ENCODE results near the gene NBPF3. TPM values are rescaled to one million over a fixed set of nuclear protein-coding genes. Genes with fewer than 3 reads are reported as not detected.

Gene NBPF3
- total RNA-seq, 4 donors from 2014 or later, result 3.8 to 10.7 (median 6.6) TPM

DNA sequence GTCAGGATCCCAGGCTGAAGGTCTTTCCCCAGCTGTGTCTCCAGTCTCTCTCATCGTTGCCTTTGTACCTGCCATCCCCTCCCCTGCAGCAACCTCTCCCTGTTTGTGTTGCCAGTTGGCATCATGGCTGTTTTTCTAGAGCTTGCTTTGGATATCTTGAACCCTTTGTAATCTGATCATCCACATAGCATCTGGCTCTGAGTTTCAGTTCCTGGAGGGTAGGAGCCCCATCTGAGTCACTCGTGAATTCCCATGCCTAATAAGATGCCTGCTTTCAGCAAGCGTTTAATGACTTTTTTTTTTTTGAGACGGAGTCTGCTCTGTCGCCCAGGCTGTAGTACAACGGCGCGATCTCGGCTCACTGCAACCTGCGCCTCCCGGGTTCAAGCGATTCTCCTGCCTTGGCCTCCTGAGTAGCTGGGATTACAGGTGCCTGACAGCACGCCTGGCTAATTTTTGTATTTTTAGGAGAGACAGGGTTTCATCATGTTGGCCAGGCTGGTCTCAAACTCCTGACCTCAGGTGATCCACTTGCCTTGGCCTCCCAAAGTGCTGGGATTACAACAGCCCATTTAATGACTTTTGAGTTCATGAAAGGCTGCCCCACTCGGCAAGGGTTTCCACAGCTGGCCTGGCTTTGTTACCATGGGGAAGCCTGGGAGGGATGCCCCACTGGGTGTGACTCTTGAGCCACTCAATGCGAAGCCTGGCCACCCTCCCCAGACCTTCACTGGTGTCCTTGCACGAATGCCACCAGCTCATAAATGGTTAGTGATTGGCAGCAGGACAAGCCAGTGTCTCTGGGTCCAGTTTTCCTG lies 81.2 kb downstream of the NBPF3 start:
- Histone ChIP-seq H3K27me3 (no peaks in the 10 kb centered on the region), H3K36me3 (no peaks in the 10 kb centered on the region), H3K4me1 (peaks cover 0 to 25% (median 6%) of the 10 kb centered on the region in 3 donors), H3K4me3 (no peak overlapping the region), H3K27ac (no peak overlapping the region), H3K9me3 (no peaks in the 10 kb centered on the region)
- no peak for DNase-seq
- intact Hi-C loops (cut with DNase I), result loop anchor here (10.0 kb wide), 1 partner anchor 134 kb away; no protein-coding TSS in a partner anchor
- 53 to 58% methylated on average over 6 to 10 of the region's 16 CpGs for WGBS, 2 donors
- no peak for TF ChIP-seq POLR2A (IDR thresholded peaks at IDR 0.05)
- TF ChIP-seq, protein P1, sequence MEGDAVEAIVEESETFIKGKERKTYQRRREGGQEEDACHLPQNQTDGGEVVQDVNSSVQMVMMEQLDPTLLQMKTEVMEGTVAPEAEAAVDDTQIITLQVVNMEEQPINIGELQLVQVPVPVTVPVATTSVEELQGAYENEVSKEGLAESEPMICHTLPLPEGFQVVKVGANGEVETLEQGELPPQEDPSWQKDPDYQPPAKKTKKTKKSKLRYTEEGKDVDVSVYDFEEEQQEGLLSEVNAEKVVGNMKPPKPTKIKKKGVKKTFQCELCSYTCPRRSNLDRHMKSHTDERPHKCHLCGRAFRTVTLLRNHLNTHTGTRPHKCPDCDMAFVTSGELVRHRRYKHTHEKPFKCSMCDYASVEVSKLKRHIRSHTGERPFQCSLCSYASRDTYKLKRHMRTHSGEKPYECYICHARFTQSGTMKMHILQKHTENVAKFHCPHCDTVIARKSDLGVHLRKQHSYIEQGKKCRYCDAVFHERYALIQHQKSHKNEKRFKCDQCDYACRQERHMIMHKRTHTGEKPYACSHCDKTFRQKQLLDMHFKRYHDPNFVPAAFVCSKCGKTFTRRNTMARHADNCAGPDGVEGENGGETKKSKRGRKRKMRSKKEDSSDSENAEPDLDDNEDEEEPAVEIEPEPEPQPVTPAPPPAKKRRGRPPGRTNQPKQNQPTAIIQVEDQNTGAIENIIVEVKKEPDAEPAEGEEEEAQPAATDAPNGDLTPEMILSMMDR (IDR thresholded peaks at IDR 0.05), result no peak

DNA sequence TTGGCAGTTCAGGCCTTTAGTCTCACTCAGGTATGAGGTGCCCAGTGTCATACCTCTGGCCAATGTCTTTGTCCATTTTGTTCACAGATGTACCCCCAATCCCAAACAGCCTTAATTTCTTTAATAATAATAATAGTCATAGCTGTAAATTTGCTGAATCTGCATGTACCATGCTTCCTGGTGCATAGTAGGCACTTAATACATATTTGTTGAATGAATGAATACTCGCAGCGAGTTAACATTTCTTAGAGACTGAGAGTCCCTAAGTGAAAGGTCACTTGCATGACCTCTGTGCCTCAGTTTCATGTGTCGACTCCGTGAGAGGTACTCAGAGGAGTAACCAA lies 81.8 kb downstream of the NBPF3 start:
- Histone ChIP-seq H3K36me3 (no peaks in the 10 kb centered on the region), H3K27ac (no peak overlapping the region), H3K9me3 (no peaks in the 10 kb centered on the region), H3K4me3 (no peak overlapping the region), H3K4me1 (peaks cover 0 to 25% (median 6%) of the 10 kb centered on the region in 3 donors), H3K27me3 (no peaks in the 10 kb centered on the region)
- intact Hi-C loops (cut with DNase I), result loop anchor here (10.0 kb wide), 1 partner anchor 133 kb away; no protein-coding TSS in a partner anchor
- WGBS, 2 donors, result 90 to 98% methylated on average over 4 of the region's 4 CpGs
- DNase-seq, result no peak
- no peak for TF ChIP-seq POLR2A (IDR thresholded peaks at IDR 0.05)
- TF ChIP-seq, protein P1 (IDR thresholded peaks at IDR 0.05), result no peak

DNA sequence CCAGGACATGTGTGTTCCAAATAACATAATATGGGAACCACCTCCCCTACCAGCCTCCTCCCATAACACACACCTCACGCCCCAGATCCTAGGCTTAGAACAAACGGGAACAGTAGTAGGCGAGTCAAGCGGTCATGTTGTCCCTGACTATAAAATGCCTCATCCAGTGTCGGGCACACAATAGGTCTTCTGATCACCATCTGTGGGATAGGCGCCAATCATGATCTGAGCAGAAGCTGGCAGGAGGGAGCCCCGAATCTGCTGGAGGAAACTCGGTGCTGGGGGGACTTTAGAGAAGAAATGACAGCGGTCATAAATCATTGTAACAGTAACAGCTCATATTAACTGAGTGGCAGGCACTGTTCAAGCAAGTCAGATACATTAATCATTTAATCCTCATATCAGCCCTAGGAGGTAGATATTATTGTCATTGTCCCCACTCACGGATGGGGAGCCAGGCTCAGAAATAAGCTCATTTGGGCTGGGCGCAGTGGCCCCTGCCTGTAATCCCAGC lies 82.6 kb downstream of the NBPF3 start:
- DNase-seq, result no peak
- Histone ChIP-seq H3K4me1 (peaks cover 0 to 17% (median 6%) of the 10 kb centered on the region in 3 donors), H3K27me3 (no peaks in the 10 kb centered on the region), H3K4me3 (no peak overlapping the region), H3K27ac (no peak overlapping the region), H3K9me3 (no peaks in the 10 kb centered on the region), H3K36me3 (no peaks in the 10 kb centered on the region)
- no peak for TF ChIP-seq POLR2A (IDR thresholded peaks at IDR 0.05)
- TF ChIP-seq, protein P1 (IDR thresholded peaks at IDR 0.05), result no peak
- WGBS, 2 donors, result 77 to 81% methylated on average over 10 to 11 of the region's 11 CpGs
- intact Hi-C loops (cut with DNase I), result loop anchor here (10.0 kb wide), 1 partner anchor 132 kb away; no protein-coding TSS in a partner anchor

DNA sequence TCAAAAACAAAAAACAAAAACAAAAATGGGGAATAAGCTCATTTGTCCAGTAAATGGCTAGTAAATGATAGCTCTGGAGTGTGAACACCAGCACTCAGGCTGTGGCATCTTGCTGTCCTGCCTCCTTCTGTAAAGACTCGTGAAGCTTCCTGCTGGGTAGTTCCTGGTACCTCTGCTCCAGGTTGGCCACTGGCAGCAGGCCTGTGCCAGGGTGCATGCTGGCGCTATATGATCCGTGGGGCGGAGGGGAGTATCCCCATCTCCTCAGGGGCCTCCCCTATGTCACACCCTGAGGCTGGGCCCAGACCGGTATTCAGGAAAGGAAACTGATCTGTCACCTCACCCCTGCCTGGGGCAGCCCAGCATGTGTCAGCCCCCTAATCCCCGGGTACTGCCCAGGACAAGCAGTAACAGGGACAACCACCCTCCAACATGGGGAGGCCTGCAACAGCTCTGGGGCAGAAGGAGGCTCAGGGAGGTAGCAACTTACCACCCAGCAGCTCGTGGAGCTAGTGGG lies 83.4 kb downstream of the NBPF3 start:
- no peak for TF ChIP-seq POLR2A (IDR thresholded peaks at IDR 0.05)
- intact Hi-C loops (cut with DNase I), result loop anchor here (10.0 kb wide), 1 partner anchor 131 kb away; no protein-coding TSS in a partner anchor
- Histone ChIP-seq H3K9me3 (no peaks in the 10 kb centered on the region), H3K36me3 (no peaks in the 10 kb centered on the region), H3K27me3 (no peaks in the 10 kb centered on the region), H3K27ac (peak overlapping the region in 1 of 4 donors; percentile 9), H3K4me3 (no peak overlapping the region), H3K4me1 (peaks cover 0 to 17% (median 6%) of the 10 kb centered on the region in 3 donors)
- DNase-seq, result no peak
- 20 to 35% methylated on average over 1 to 2 of the region's 7 CpGs for WGBS, 2 donors

DNA sequence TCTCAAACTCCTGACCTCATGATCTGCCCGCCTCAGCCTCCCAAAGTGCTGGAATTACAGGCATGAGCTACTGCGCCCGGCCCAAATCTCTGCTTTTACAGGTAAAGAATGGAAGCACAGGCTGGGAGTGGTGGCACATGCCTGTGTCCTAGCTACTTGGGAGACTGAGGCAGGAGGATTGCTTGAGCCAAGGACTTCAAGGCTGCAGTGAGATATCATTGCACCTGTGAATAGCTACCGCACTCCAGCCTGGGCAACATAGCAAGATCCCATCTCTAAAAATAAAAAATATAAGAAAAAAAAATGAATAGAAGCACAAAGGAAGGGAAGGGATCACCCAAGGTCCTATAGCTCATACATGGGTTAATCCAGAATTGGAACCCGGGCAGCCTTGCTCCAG lies 84.3 kb downstream of the NBPF3 start:
- Histone ChIP-seq H3K36me3 (no peaks in the 10 kb centered on the region), H3K4me1 (peaks cover 0 to 17% (median 6%) of the 10 kb centered on the region in 3 donors), H3K27ac (peak overlapping the region in 1 of 4 donors; percentile 50), H3K9me3 (no peaks in the 10 kb centered on the region), H3K27me3 (no peaks in the 10 kb centered on the region), H3K4me3 (no peak overlapping the region)
- intact Hi-C loops (cut with DNase I), result loop anchor here (10.0 kb wide), 1 partner anchor 131 kb away; no protein-coding TSS in a partner anchor
- DNase-seq, result no peak
- TF ChIP-seq, protein P1 (IDR thresholded peaks at IDR 0.05), result no peak
- TF ChIP-seq POLR2A (IDR thresholded peaks at IDR 0.05), result no peak
- 45 to 79% methylated on average over 2 to 5 of the region's 5 CpGs for WGBS, 2 donors

Data from esophagus squamous epithelium (tissue), 5 donors.